Endothelial cell of umbilical vein (primary cell): ENCODE measurements around the gene SETX. TPM values are rescaled to one million over a fixed set of nuclear protein-coding genes. Genes with fewer than 3 reads are reported as not detected.

ENCODE experiments used
- BruUV-seq: library from RNA; stranded (reverse); fragments of 400-500 nt; replicated peaks from 2 replicates; lab custom pipeline; 2021; lab: Mats Ljungman, UMichigan
- CTCF ChIA-PET: fragments of 300-600, 350-600 bp; sonication (Branson Sonifier 250); formaldehyde crosslinking; loops from one replicate; lab custom pipeline; 2021; ENCODE audit warnings: antibody characterized with exemption, inconsistent platforms; lab: Charles Lee
- POLR2A ChIA-PET: fragments of 300-600, 350-600 bp; sonication (Branson Sonifier 250); formaldehyde crosslinking; loops from one replicate; lab custom pipeline; 2021; ENCODE audit warnings: antibody characterized with exemption, inconsistent platforms; lab: Charles Lee
- DNase-seq: peaks from one replicate; pipeline ENCODE4 v3.0.0-alpha.2; 2011; ENCODE audit warnings: low read depth, low spot score
- FAIRE-seq: peaks from 2 replicates; lab custom pipeline; 2011; peaks lifted over from hg19 to GRCh38; lab: Jason Lieb, UNC
- H2AFZ ChIP-seq: 2 replicates; pipeline ENCODE4 v1.6.0; 2012; ENCODE audit warnings: low read depth, low read length, control low read depth, inconsistent platforms
- H3K27ac ChIP-seq: 2 replicates; pipeline ENCODE4 v1.5.1; 2011; ENCODE audit warnings: low read depth, mild to moderate bottlenecking, control low read depth, low read length, moderate library complexity; ENCODE audit not compliant: insufficient read depth
- H3K27me3 ChIP-seq, 2 experiments: 2 replicates each; pipeline versions ENCODE4 v1.6.0 to v1.6.1; 2011; ENCODE audit warnings: low read length in 2 of 2, mixed read lengths in 1 of 2; ENCODE audit not compliant: control insufficient read depth in 2 of 2, insufficient read depth in 2 of 2
- H3K36me3 ChIP-seq, 2 experiments: 2 replicates in 1 of 2; 3 replicates in 1 of 2; pipeline ENCODE4 v1.5.1; 2011; ENCODE audit warnings: low read length in 2 of 2, mild to moderate bottlenecking in 1 of 2, moderate library complexity in 1 of 2; ENCODE audit not compliant: control insufficient read depth in 2 of 2, insufficient read depth in 2 of 2; ENCODE audit errors: extremely low read depth in 1 of 2
- H3K4me1 ChIP-seq: 3 replicates; pipeline ENCODE4 v1.5.1; 2011; ENCODE audit warnings: mild to moderate bottlenecking, low read length; ENCODE audit not compliant: control insufficient read depth, insufficient read depth; ENCODE audit errors: extremely low read depth
- H3K4me2 ChIP-seq: 2 replicates; pipeline ENCODE4 v1.6.1; 2011; ENCODE audit warnings: low read length, control low read depth, mixed read lengths; ENCODE audit not compliant: insufficient read depth
- H3K4me3 ChIP-seq, 3 experiments: fragments of 200-600 bp in 1 of 3; sonication (generic), shearing (Covaris generic) in 1 of 3; replicated peaks in 1 of 3; 2 replicates each; pipeline ENCODE4 v1.5.1; 2011 to 2016; ENCODE audit warnings: control low read depth in 3 of 3, low read length in 3 of 3, mild to moderate bottlenecking in 2 of 3, inconsistent platforms in 1 of 3, low read depth in 1 of 3, moderate library complexity in 1 of 3; ENCODE audit not compliant: insufficient read depth in 1 of 3
- H3K79me2 ChIP-seq: 2 replicates; pipeline ENCODE4 v1.6.0; 2012; ENCODE audit warnings: low read length, inconsistent platforms; ENCODE audit not compliant: control insufficient read depth, insufficient read depth
- H3K9ac ChIP-seq: replicated peaks from 2 replicates; pipeline ENCODE3; 2011; ENCODE audit warnings: low read length, control low read depth; ENCODE audit not compliant: insufficient read depth; ENCODE audit errors: extremely low read depth
- H3K9me1 ChIP-seq: replicated peaks from 3 replicates; pipeline ENCODE4 v1.6.0; 2011; ENCODE audit warnings: mild to moderate bottlenecking, low read length; ENCODE audit not compliant: control insufficient read depth, insufficient read depth; ENCODE audit errors: extremely low read depth
- H3K9me3 ChIP-seq: replicated peaks from 2 replicates; pipeline ENCODE4 v1.5.1; 2012; ENCODE audit warnings: low read length, inconsistent platforms; ENCODE audit not compliant: control insufficient read depth, insufficient read depth
- H4K20me1 ChIP-seq: replicated peaks from 2 replicates; pipeline ENCODE3; 2011; ENCODE audit warnings: mild to moderate bottlenecking, low read length; ENCODE audit not compliant: control insufficient read depth, insufficient read depth; ENCODE audit errors: extremely low read depth
- CTCF ChIP-seq, 2 donors: IDR thresholded peaks; 1 replicate in 1 of 2; 2 replicates in 1 of 2; pipeline ENCODE4 v1.5.1; 2011; ENCODE audit warnings: low read length in 2 of 2, mild to moderate bottlenecking in 2 of 2, moderate library complexity in 2 of 2, control low read depth in 1 of 2, inconsistent platforms in 1 of 2, low read depth in 1 of 2; ENCODE audit not compliant: insufficient read depth in 1 of 2; ENCODE audit errors: extremely low read depth in 1 of 2
- EZH2 ChIP-seq: IDR thresholded peaks from 2 replicates; pipeline ENCODE4 v1.6.1; 2012; ENCODE audit warnings: borderline replicate concordance, low read depth, mild to moderate bottlenecking, moderate library complexity, low read length, inconsistent platforms; ENCODE audit not compliant: severe bottlenecking
- FOS ChIP-seq: IDR thresholded peaks from 2 replicates; pipeline ENCODE4 v1.6.1; 2011; ENCODE audit warnings: mild to moderate bottlenecking, low read length, moderate library complexity, borderline replicate concordance; ENCODE audit not compliant: insufficient read depth
- GATA2 ChIP-seq: IDR thresholded peaks from 2 replicates; pipeline ENCODE4 v1.7.0; 2011; ENCODE audit warnings: low read depth, mild to moderate bottlenecking, moderate library complexity, mixed read lengths, low read length; ENCODE audit not compliant: insufficient read length, insufficient read depth
- JUN ChIP-seq: IDR thresholded peaks from 2 replicates; pipeline ENCODE4 v1.6.1; 2011; ENCODE audit warnings: borderline replicate concordance, low read depth; ENCODE audit not compliant: insufficient read length, insufficient read depth
- MYC ChIP-seq: IDR thresholded peaks from one replicate; pipeline ENCODE4 v1.6.1; 2011; ENCODE audit warnings: mild to moderate bottlenecking, low read depth, low read length
- POLR2A ChIP-seq: IDR thresholded peaks from 2 replicates; pipeline ENCODE4 v1.6.1; 2012; ENCODE audit warnings: low read depth, mild to moderate bottlenecking, control low read depth, low read length
- POLR2AphosphoS5 ChIP-seq: IDR thresholded peaks from 2 replicates; pipeline ENCODE4 v1.6.1; 2012; ENCODE audit warnings: low read depth, mild to moderate bottlenecking, control low read depth, low read length, moderate library complexity; ENCODE audit not compliant: insufficient read depth
- dilution Hi-C: fragments of 300-500 bp; cut with MboI; formaldehyde crosslinking; loops from one replicate; pipeline ENCODE4 v1.15.0; 2019; ENCODE audit warnings: low sequenced_read_pairs; ENCODE audit not compliant: extremely low pct_ligation_motif_present
- intact Hi-C: fragments of 100-400 bp; cut with micrococcal nuclease; formaldehyde crosslinking; loops from one replicate; pipeline ENCODE4 v1.10.0; 2022
- polyA plus RNA-seq, 4 experiments: library from polyadenylated mRNA; depleted of rRNA in 3 of 4; stranded (reverse) in 3 of 4; unstranded in 1 of 4; fragments of >200 nt; gene quantifications; 2 replicates each; pipeline versions ENCODE4 v1.2.1 to v1.2.3, GENCODE V29; 2011 to 2012; ENCODE audit warnings: missing spikeins in 1 of 4
- total RNA-seq: library from RNA; stranded (reverse); gene quantifications from 2 replicates; pipeline ENCODE4 v1.2.3, GENCODE V29; 2021
- TF ChIP-seq, protein P1 (sequence below): IDR thresholded peaks from 2 replicates; pipeline ENCODE4 v1.6.1; 2011; ENCODE audit not compliant: insufficient read depth, insufficient read length

SETX gene
- total and polyA plus RNA-seq, 2 donors (not counting 3 experiments of a cell fraction or from before 2014, with no cell fraction given) = 20.9 to 47.7 TPM

- FAIRE-seq (no peak), DNase-seq (no peak)
- dilution Hi-C loops (no loop called here), intact Hi-C loops (no loop called here)
- Histone ChIP-seq H3K4me1 (peaks cover 1% of the 10 kb centered on the region), H3K4me2 (no peak overlapping the region), H3K4me3 (no peak overlapping the region), H3K9me1 (no peaks in the 10 kb centered on the region), H3K27ac (no peak overlapping the region), H4K20me1 (no peaks in the 10 kb centered on the region), H3K36me3 (peaks cover 21 to 35% of the 10 kb centered on the region in 2 experiments), H3K9me3 (no peaks in the 10 kb centered on the region), H3K9ac (no peak overlapping the region), H3K27me3 (no peaks in the 10 kb centered on the region), H2AFZ (no peak overlapping the region), H3K79me2 (peaks cover 4% of the 10 kb centered on the region)
- TF ChIP-seq EZH2 (no peak), MYC (no peak), JUN (no peak), CTCF (IDR thresholded peaks at IDR 0.05; ENCODE audit: extremely low read depth in 1 of 2, insufficient read depth in 1 of 2, low read depth in 1 of 2, low read length in 2 of 2) (no peak), POLR2AphosphoS5 (no peak), FOS (no peak), POLR2A (no peak), GATA2 (no peak)
- TF ChIP-seq, protein P1, sequence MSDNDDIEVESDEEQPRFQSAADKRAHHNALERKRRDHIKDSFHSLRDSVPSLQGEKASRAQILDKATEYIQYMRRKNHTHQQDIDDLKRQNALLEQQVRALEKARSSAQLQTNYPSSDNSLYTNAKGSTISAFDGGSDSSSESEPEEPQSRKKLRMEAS = no peak
- ChIA-PET CTCF (no interaction called here), POLR2A (no interaction called here)
- TSS peak; percentile 8 for BruUV-seq
Measured at GRCh38 chr9:132328580-132328979, 26.2 kb downstream of the SETX start.
